H9 (cell line): ENCODE results near the gene PTPRF. TPM values are rescaled to one million over a fixed set of nuclear protein-coding genes. Genes with fewer than 3 reads are reported as not detected.

Experiments
- DNase-seq: peaks from one replicate; pipeline ENCODE4 v3.0.0-alpha.2; 2017
- H2AFZ ChIP-seq: one replicate; pipeline ENCODE4 v1.6.1; 2013; ENCODE audit warnings: mild to moderate bottlenecking, low read length, control low read depth, moderate library complexity
- H2AK5ac ChIP-seq: 2 replicates; pipeline ENCODE4 v1.6.1; 2013; ENCODE audit warnings: low read length, control low read depth, mixed read lengths; ENCODE audit not compliant: insufficient read length
- H2BK120ac ChIP-seq: one replicate; pipeline ENCODE4 v1.6.1; 2013; ENCODE audit warnings: low read depth, mild to moderate bottlenecking, low read length, control low read depth, inconsistent platforms; ENCODE audit not compliant: poor library complexity, severe bottlenecking
- H2BK12ac ChIP-seq: 2 replicates; pipeline ENCODE4 v1.6.1; 2013; ENCODE audit warnings: low read length, control low read depth, mixed read lengths, low read depth; ENCODE audit not compliant: insufficient read length
- H2BK15ac ChIP-seq: 2 replicates; pipeline ENCODE4 v1.6.1; 2013; ENCODE audit warnings: low read depth, low read length, control low read depth
- H2BK20ac ChIP-seq: one replicate; pipeline ENCODE4 v1.6.1; 2013; ENCODE audit warnings: low read depth, mild to moderate bottlenecking, low read length, control low read depth, inconsistent platforms; ENCODE audit not compliant: poor library complexity, severe bottlenecking
- H2BK5ac ChIP-seq: 2 replicates; pipeline ENCODE4 v1.6.1; 2013; ENCODE audit warnings: low read length, control low read depth, mixed read lengths; ENCODE audit not compliant: insufficient read length
- H3K14ac ChIP-seq: 2 replicates; pipeline ENCODE4 v1.6.1; 2013; ENCODE audit warnings: low read length, control low read depth; ENCODE audit not compliant: insufficient read depth
- H3K18ac ChIP-seq: 2 replicates; pipeline ENCODE4 v1.6.1; 2013; ENCODE audit warnings: low read depth, mild to moderate bottlenecking, mixed read lengths, low read length, control low read depth; ENCODE audit not compliant: insufficient read length
- H3K23ac ChIP-seq: 2 replicates; pipeline ENCODE4 v1.6.1; 2013; ENCODE audit warnings: low read length, control low read depth, mixed read lengths, low read depth; ENCODE audit not compliant: insufficient read length
- H3K23me2 ChIP-seq: 2 replicates; pipeline ENCODE4 v1.6.1; 2013; ENCODE audit warnings: low read depth, mild to moderate bottlenecking, mixed read lengths, low read length, control low read depth; ENCODE audit not compliant: insufficient read length, poor library complexity, severe bottlenecking
- H3K27ac ChIP-seq: 2 replicates; pipeline ENCODE4 v1.5.1; 2013; ENCODE audit warnings: low read length, control low read depth, mixed read lengths, low read depth; ENCODE audit not compliant: insufficient read length
- H3K27me3 ChIP-seq: 2 replicates; pipeline ENCODE4 v1.6.1; 2013; ENCODE audit warnings: low read length, control low read depth, inconsistent platforms; ENCODE audit not compliant: insufficient read depth
- H3K4ac ChIP-seq: 2 replicates; pipeline ENCODE4 v1.6.1; 2013; ENCODE audit warnings: low read depth, mild to moderate bottlenecking, control low read depth, inconsistent platforms, low read length, moderate library complexity
- H3K4me1 ChIP-seq: 2 replicates; pipeline ENCODE4 v1.6.1; 2013; ENCODE audit warnings: low read length, control low read depth, inconsistent platforms; ENCODE audit not compliant: insufficient read depth
- H3K4me2 ChIP-seq: 2 replicates; pipeline ENCODE4 v1.6.1; 2013; ENCODE audit warnings: low read length, control low read depth, mixed read lengths; ENCODE audit not compliant: insufficient read length, insufficient read depth
- H3K56ac ChIP-seq: 2 replicates; pipeline ENCODE4 v1.6.1; 2013; ENCODE audit warnings: low read depth, mild to moderate bottlenecking, mixed read lengths, low read length, control low read depth; ENCODE audit not compliant: insufficient read length
- H3K79me1 ChIP-seq: 2 replicates; pipeline ENCODE4 v1.6.1; 2013; ENCODE audit warnings: low read depth, mild to moderate bottlenecking, moderate library complexity, low read length, control low read depth, inconsistent platforms; ENCODE audit not compliant: insufficient read depth, poor library complexity, severe bottlenecking
- H3K79me2 ChIP-seq: 2 replicates; pipeline ENCODE4 v1.6.1; 2013; ENCODE audit warnings: low read length, control low read depth, inconsistent platforms; ENCODE audit not compliant: insufficient read depth
- H3K9ac ChIP-seq: 2 replicates; pipeline ENCODE4 v1.6.1; 2013; ENCODE audit warnings: low read length, control low read depth, mixed read lengths; ENCODE audit not compliant: insufficient read length; ENCODE audit errors: extremely low read depth
- H3K9me3 ChIP-seq: one replicate; pipeline ENCODE4 v1.6.1; 2013; ENCODE audit warnings: low read depth, low read length, inconsistent platforms; ENCODE audit not compliant: control insufficient read depth
- H3T11ph ChIP-seq: one replicate; pipeline ENCODE4 v1.6.1; 2013; ENCODE audit warnings: mild to moderate bottlenecking, low read length, control low read depth, inconsistent platforms
- H4K20me1 ChIP-seq: one replicate; pipeline ENCODE4 v1.6.1; 2013; ENCODE audit not compliant: control insufficient read depth, insufficient read length, insufficient read depth
- H4K5ac ChIP-seq: 2 replicates; pipeline ENCODE4 v1.6.1; 2013; ENCODE audit warnings: low read depth, mild to moderate bottlenecking, mixed read lengths, low read length, control low read depth; ENCODE audit not compliant: insufficient read length
- H4K8ac ChIP-seq: replicated peaks from 2 replicates; pipeline ENCODE4 v1.6.1; 2013; ENCODE audit warnings: low read length, control low read depth, mixed read lengths, low read depth; ENCODE audit not compliant: insufficient read length
- H4K91ac ChIP-seq: 2 replicates; pipeline ENCODE4 v1.6.1; 2013; ENCODE audit warnings: low read depth, mild to moderate bottlenecking, moderate library complexity, mixed read lengths, low read length, control low read depth; ENCODE audit not compliant: insufficient read length
- H3K27ac Mint-ChIP-seq, 3 experiments: 2 replicates in 2 of 3; 3 replicates in 1 of 3; pipeline ENCODE4 v1.8.0; 2020 to 2021; ENCODE audit warnings: mixed read lengths in 3 of 3, mild to moderate bottlenecking in 1 of 3, moderate library complexity in 1 of 3
- H3K27me3 Mint-ChIP-seq: 2 replicates; pipeline ENCODE4 v1.8.0; 2021; ENCODE audit warnings: low read depth, mild to moderate bottlenecking, moderate library complexity, mixed read lengths
- H3K36me3 Mint-ChIP-seq, 3 experiments: 2 replicates in 2 of 3; 3 replicates in 1 of 3; pipeline ENCODE4 v1.8.0; 2020 to 2021; ENCODE audit warnings: low read depth in 3 of 3, mixed read lengths in 3 of 3; ENCODE audit not compliant: insufficient read depth in 1 of 3
- H3K4me1 Mint-ChIP-seq, 2 experiments: 2 replicates each; pipeline ENCODE4 v1.8.0; 2020; ENCODE audit warnings: mixed read lengths in 2 of 2
- H3K4me3 Mint-ChIP-seq, 2 experiments: 2 replicates in 1 of 2; 3 replicates in 1 of 2; pipeline ENCODE4 v1.8.0; 2020 to 2021; ENCODE audit warnings: mild to moderate bottlenecking in 2 of 2, mixed read lengths in 2 of 2, moderate library complexity in 1 of 2
- H3K9me3 Mint-ChIP-seq, 2 experiments: 2 replicates in 1 of 2; 3 replicates in 1 of 2; pipeline ENCODE4 v1.8.0; 2020; ENCODE audit warnings: mild to moderate bottlenecking in 2 of 2, mixed read lengths in 2 of 2, moderate library complexity in 1 of 2
- CTCF ChIP-seq: fragments of 200-600 bp; sonication (generic); conservative IDR thresholded peaks from 3 replicates; pipeline ENCODE4 v1.8.0; 2021; ENCODE audit warnings: antibody characterized with exemption, mild to moderate bottlenecking
- WGBS: extraction: QIAGEN DNeasy Blood & Tissue Kit; methylation state at CpG from one replicate; pipeline ENCODE4 v1.1.7; 2013; ENCODE audit warnings: missing lambda C conversion rate, low lambda C conversion rate, mixed read lengths; ENCODE audit not compliant: insufficient read length; ENCODE audit errors: extremely low coverage; 5-methylcytosine and 5-hydroxymethylcytosine counted together
- total RNA-seq: library from RNA; stranded (reverse); gene quantifications from 2 replicates; pipeline ENCODE4 v1.2.1, GENCODE V29; 2021

The PTPRF gene
- total RNA-seq, 1 experiment from 2014 or later, result 193 TPM

DNA sequence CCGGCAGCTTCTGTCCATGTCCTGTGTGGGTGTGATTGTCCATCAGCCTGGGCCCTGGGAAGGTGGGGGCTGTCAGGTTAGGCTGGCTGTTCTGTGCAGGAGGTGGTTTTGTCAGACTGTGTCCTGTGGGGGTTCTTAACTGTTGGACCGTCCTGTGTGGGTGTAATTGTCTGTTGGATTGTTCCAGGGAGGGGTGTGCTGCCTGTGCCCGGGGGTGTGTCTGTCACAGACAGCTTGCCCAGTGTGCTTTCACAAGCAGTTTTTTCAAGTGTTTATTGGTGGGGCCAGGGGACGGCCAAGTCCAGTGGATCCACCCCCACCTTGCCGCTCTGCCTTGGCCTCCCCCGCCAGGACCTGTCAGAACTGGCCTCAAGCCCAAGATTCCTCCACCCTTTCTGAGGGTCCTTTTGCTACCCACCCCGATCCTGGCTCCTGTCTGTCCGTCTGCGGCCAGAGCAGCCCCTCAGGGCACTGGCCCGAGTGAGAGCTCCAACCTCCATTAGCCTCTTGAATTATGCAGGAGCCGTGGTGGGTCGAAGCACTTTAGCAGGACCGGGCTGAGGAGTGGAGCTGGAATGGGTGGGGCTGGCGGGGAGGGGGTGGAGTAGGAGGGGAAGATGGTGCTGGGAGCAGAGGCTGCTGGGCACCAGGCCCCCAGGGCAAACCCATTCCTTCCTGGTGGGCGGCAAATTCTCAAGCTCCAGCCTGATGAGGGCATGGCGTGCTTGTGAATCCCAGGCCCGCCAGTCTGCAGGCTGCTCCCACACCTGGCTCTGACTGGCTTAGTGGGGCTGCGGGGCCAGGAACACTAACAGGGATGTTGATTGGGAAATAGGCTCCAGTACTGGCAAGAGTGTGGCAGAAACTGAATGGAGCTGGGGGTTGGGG lies 47.2 kb downstream of the PTPRF start:
- Mint-ChIP-seq H3K27ac (peak overlapping the region in 2 of 3 experiments; percentile 59 to 89; a peak in 2 of 7 replicates), H3K4me1 (peaks cover 13 to 15% of the 10 kb centered on the region in 2 experiments), H3K9me3 (no peaks in the 10 kb centered on the region; a peak in 1 of 5 replicates), H3K27me3 (no peaks in the 10 kb centered on the region), H3K36me3 (peaks cover 33 to 62% (median 60%) of the 10 kb centered on the region in 3 experiments), H3K4me3 (no peak overlapping the region)
- no peak overlapping the region for H3T11ph ChIP-seq
- H2BK20ac ChIP-seq, result no peak overlapping the region
- no peak overlapping the region for H4K5ac ChIP-seq
- no peak overlapping the region for H2BK12ac ChIP-seq
- H3K9ac ChIP-seq, result no peak overlapping the region
- no peaks in the 10 kb centered on the region for H3K9me3 ChIP-seq
- H3K79me1 ChIP-seq, result no peaks in the 10 kb centered on the region
- H3K4me1 ChIP-seq, result no peaks in the 10 kb centered on the region
- H3K56ac ChIP-seq, result no peak overlapping the region
- no peak overlapping the region for H3K4me2 ChIP-seq
- DNase-seq, result no peak
- no peak for TF ChIP-seq CTCF
- H3K79me2 ChIP-seq, result no peaks in the 10 kb centered on the region
- H3K23me2 ChIP-seq, result no peaks in the 10 kb centered on the region
- H3K4ac ChIP-seq, result no peak overlapping the region
- H4K91ac ChIP-seq, result no peak overlapping the region
- no peak overlapping the region for H3K27ac ChIP-seq
- no peak overlapping the region for H4K8ac ChIP-seq
- H3K23ac ChIP-seq, result no peak overlapping the region
- no peak overlapping the region for H2BK5ac ChIP-seq
- H2AFZ ChIP-seq, result no peak overlapping the region
- H2BK15ac ChIP-seq, result no peak overlapping the region
- no peak overlapping the region for H3K18ac ChIP-seq
- H3K14ac ChIP-seq, result no peak overlapping the region
- no peak overlapping the region for H2AK5ac ChIP-seq
- H2BK120ac ChIP-seq, result no peak overlapping the region
- no peaks in the 10 kb centered on the region for H3K27me3 ChIP-seq
- no peaks in the 10 kb centered on the region for H4K20me1 ChIP-seq
- no CpG with 5 or more reads among the region's 18 CpGs for WGBS
